GM19372 (cell line): ENCODE measurements around the gene ZDHHC18.
A peak's percentile ranks its signal among the peaks of the same experiment; 100 is the strongest.

ENCODE experiments used
- ATAC-seq: cut with Tn5 transposase; IDR thresholded peaks from one replicate; pipeline ENCODE4 v1.9.1; 2021; ENCODE audit warnings: mild to moderate bottlenecking, low read depth, moderate library complexity; ENCODE audit not compliant: unreplicated experiment

Gene ZDHHC18, protein sequence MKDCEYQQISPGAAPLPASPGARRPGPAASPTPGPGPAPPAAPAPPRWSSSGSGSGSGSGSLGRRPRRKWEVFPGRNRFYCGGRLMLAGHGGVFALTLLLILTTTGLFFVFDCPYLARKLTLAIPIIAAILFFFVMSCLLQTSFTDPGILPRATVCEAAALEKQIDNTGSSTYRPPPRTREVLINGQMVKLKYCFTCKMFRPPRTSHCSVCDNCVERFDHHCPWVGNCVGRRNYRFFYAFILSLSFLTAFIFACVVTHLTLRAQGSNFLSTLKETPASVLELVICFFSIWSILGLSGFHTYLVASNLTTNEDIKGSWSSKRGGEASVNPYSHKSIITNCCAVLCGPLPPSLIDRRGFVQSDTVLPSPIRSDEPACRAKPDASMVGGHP

GRCh38 chr1:26826261-26827105, at the start of gene ZDHHC18:
ZDHHC18 (plus strand) TSS chr1:26826688; CDS start chr1:26826805, 117 bp downstream.
- peak; percentile 66 for ATAC-seq

DNA sequence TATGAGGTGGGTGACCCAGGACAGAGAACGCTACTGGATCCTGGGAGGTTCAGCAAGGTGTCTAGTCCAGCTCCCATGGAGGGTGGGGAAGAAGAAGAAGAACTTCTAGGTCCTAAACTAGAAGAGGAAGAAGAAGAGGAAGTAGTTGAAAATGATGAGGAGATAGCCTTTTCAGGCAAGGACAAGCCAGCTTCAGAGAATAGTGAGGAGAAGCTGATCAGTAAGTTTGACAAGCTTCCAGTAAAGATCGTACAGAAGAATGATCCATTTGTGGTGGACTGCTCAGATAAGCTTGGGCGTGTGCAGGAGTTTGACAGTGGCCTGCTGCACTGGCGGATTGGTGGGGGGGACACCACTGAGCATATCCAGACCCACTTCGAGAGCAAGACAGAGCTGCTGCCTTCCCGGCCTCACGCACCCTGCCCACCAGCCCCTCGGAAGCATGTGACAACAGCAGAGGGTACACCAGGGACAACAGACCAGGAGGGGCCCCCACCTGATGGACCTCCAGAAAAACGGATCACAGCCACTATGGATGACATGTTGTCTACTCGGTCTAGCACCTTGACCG, 47.3 kb upstream of the ZDHHC18 start:
- ATAC-seq = no peak

DNA sequence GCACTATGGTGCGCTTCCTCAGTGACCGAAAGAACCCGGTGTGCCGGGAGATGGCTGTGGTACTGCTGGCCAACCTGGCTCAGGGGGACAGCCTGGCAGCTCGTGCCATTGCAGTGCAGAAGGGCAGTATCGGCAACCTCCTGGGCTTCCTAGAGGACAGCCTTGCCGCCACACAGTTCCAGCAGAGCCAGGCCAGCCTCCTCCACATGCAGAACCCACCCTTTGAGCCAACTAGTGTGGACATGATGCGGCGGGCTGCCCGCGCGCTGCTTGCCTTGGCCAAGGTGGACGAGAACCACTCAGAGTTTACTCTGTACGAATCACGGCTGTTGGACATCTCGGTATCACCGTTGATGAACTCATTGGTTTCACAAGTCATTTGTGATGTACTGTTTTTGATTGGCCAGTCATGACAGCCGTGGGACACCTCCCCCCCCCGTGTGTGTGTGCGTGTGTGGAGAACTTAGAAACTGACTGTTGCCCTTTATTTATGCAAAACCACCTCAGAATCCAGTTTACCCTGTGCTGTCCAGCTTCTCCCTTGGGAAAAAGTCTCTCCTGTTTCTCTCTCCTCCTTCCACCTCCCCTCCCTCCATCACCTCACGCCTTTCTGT, 46.0 kb upstream of the ZDHHC18 start:
- no peak for ATAC-seq

DNA sequence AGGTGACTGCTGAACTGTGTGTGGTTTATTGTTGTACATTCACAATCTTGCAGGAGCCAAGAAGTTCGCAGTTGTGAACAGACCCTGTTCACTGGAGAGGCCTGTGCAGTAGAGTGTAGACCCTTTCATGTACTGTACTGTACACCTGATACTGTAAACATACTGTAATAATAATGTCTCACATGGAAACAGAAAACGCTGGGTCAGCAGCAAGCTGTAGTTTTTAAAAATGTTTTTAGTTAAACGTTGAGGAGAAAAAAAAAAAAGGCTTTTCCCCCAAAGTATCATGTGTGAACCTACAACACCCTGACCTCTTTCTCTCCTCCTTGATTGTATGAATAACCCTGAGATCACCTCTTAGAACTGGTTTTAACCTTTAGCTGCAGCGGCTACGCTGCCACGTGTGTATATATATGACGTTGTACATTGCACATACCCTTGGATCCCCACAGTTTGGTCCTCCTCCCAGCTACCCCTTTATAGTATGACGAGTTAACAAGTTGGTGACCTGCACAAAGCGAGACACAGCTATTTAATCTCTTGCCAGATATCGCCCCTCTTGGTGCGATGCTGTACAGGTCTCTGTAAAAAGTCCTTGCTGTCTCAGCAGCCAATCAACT, 45.2 kb upstream of the ZDHHC18 start:
- ATAC-seq = no peak

DNA sequence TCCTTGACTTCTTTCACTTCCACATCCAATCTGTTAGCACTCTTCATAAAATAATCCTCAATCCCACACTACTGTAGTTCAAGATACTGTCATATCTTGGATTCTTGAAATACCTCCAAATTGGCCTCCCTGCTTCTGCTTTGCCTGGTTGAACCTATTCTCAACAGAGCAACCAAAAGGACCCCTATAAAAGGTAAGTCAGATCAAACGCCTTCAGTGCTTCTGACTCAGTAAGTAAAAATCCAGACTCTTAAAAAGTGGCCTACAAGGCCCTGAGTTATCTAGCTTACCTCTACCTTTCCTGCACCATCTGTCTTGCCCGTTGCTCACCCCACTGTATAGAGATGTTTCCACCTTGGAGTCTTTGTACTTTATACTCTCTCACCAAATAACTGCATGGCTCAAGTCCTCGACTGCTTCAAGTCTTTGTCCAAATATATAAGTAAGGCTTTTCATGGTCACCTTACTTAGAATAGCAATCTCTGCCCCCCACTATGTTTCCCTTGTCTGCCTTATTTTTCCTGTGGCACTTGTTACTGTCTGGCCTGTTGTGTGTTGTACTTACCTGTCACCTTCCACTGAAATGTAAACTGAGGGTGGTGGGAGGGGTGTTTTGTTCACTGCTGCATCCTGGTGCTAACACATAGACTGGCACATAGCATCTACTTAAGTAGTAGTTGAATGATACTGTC, 43.8 kb upstream of the ZDHHC18 start:
- no peak for ATAC-seq

DNA sequence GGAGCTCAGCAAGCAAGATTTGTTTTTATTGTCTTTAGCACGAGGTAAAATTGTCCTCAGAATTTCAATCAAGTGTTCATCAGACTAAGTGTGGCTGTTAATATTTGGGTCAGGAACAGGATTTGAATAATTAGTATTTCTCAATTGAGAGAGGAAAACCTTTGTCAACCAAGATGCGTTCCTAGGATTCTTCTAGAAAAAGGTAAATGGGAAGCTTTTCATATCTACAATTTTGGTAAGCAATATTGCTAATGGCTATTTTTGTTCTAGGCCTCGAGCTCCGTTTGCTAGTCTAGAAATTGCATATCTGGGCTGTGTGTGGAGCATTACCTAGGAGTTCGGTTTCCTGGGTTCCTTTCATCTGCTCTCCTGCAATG, 42.9 kb upstream of the ZDHHC18 start:
- no peak for ATAC-seq

DNA sequence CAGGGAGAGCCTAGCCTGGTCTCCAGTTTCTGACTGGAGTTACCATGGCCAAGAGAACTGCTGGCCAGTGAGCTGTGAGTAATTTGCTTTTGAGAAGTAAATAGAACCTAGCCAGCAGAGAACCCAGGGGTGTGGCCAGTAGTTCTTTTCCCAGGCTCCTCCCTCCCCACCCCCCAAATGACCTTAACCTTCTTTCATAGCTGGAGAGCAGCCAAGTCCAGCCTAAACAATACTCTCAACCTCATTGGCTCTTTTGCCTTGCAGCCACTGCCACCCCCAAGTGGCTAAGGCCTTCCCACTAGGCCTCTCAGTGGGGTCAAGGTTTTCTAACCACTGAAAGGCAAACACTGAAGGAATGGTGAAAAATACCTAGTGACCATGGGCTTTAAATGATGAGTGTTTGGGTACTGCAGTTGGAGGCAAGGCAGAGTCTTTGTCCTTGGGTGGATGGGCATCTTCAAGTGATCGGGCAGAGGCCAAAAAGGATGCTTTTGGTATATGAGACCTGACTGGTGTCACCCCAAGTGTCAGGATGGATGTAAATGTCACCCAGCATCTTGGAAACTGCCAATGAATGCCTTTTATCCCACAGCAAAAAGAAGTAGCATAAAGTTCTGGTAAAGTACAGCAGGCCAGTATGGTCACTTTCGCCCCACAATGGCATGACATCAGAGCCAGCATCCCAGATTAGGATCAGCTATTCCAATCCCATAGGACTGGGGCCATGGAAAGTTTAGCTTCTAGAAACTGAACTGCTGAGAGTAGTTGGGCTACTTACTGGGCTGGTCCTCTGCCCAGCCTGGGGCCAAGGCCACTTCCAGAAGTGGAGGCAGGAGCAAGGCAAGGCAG, 42.2 kb upstream of the ZDHHC18 start:
- ATAC-seq = no peak

- ATAC-seq = no peak
Observed at GRCh38 chr1:26784886-26785285, 41.6 kb upstream of the ZDHHC18 start.

DNA sequence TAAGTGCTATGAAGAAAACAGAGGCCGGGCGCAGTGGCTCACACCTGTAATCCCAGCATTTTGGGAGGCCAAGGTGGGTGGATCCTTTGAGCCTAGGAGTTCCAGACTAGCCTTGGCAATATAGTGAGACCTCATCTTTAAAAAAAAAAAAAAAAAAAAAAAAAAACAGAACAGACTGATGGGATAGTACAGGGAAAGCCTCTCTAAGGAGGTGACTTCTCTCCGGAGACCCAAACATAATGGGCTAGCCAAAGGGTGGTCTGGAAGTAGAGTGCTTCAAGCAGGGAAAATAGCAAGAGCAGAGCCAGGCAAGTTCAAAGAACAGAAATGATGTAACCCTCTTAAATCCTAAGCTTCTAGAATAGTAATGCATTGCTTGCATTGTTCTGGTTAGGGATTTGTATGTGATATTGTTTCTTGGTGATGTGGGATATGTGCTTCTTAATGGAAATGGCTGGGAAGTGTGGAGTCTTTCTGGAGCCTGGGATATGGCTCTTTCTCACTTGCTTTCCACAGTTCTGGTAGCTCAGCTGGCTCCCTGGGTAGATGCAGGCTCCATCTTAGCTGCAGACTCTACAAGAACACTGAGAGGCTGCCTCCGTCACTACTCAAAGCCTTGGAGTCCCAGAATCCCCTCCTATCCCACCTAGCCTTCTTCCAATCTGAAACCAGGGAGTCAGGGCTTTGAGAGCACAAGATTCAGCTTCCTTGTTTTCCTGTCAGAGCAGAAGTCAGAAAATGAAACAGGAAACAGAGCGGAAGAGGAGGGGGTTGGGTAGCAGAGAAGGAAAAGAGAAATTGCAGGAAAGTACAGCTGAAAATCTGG, 40.7 kb upstream of the ZDHHC18 start:
- ATAC-seq = no peak

DNA sequence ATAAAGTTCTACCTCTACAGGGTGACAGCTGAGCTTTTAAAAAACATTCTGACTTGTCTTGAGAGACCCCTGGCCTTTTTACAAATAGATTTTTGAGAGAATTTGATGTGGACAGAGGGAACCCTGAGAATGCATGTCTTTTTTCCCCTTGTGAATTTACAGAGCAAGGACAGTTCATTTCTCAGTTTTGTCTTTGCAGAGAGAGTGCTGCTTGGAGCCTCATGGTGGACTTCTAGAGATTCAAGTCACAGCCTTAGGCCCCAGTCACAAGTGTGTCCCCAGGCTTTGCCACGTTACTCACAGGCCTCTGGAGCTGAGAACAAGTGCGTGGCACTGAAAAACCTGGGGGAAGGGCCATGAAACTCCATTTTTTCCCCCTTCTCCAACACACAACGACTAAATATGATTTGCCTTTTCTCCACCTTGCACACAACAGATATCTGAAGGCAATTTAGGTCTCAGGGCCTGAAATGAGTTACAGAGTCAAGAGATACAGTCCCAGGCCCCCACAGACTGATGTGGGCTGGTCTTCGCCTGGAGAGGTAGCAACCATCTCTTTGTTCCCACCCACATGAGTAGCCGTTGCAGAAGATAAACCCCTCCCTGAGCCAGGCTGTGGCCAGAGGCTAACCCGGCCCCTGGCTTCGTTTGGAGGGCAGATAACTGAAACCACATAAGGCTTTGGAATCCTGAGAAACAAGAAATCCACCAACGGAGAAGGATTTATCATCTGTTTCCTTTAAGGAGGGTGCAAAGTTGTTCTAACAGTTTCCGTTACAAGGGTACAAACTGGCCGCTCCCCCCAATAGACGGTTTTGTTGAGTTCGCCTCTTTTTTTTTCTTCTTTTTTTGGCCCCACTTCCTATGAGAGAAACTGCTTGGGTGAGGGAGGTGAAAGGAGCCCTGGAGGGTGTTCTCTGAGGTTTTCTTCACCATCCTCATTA, 39.8 kb upstream of the ZDHHC18 start:
- ATAC-seq = peak; percentile 23

GRCh38 chr1:26787381-26787705, 39.1 kb upstream of the ZDHHC18 start:
- peak; percentile 37 for ATAC-seq

DNA sequence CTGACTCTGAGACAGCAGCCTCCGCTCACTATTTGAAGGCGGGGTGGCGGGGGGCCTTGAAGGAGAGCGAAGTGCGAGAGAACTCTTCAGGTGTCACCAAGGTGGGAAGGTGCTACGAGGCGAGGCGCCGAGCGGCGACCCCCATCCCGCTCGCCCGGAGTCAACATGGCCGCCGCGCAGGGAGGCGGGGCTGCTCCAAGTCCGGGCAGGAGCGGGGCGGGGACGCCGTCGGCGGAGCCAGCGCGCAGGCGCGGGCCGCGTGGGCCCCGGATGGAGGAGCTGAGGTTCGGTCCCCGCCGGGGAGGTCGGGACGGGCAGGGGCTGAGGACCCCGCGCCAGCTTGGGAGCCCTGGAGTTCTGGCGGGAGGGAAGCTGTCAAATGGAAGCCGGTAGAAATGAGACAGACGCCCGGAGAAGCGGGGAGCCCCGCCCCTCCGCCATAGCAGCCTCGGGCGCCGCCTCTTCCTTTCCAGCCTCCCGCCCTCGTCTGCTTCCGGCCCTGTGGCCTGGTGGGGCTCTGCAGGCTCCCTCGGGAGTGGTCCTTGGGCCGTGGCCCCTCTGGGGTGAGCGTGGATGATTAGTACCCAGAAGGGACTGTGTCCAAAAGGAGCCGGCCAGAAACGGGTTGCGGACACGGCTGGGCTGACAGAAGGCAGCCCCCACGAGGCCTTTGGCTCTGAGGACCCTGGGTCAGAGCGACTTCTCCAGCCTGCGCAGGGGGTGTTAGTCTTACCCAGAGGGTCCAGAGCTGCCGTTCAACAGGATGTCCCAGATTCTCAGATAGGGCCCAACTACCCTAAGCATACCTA, 38.6 kb upstream of the ZDHHC18 start, which contains the start of gene PIGV:
Gene PIGV, plus strand, starts transcription at position 245 of the 809 bp plus-strand sequence. CDS start 2,866 bp downstream, outside the sequence.
- peak; percentile 64 for ATAC-seq

GRCh38 chr1:26788515-26788785, 38.0 kb upstream of the ZDHHC18 start:
- no peak for ATAC-seq

- ATAC-seq = no peak
Observed at GRCh38 chr1:26788836-26789611, 37.5 kb upstream of the ZDHHC18 start.

DNA sequence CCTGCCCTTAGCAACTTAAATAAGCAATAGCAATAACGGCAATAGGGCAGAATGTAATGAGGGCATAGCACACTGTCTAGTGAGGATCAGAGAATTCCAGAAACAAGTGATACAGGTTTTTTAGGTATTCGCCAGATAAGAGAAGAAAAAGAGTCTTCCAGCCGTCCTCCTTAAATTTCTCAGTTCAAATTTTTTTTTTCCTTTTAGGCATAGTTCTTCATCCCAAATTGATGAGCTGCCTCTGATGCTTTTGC, 36.9 kb upstream of the ZDHHC18 start:
- no peak for ATAC-seq

- no peak for ATAC-seq
Observed at GRCh38 chr1:26789931-26790330, 36.6 kb upstream of the ZDHHC18 start.
